Right kidney (tissue), 9 donors: Measurements from ENCODE around the gene FIGNL2.
"Not testable (repeated sequence)": the region's sequence is repeated elsewhere in the genome, so short reads cannot be mapped to it uniquely, and the experiment has no call there.

Experiments
- DNase-seq: peaks from one replicate; pipeline ENCODE4 v3.0.0-alpha.2; 2016
- long read RNA-seq, 8 donors: transcript quantifications; one replicate each; lab custom pipeline, GENCODE V29; 2026

Gene FIGNL2, protein sequence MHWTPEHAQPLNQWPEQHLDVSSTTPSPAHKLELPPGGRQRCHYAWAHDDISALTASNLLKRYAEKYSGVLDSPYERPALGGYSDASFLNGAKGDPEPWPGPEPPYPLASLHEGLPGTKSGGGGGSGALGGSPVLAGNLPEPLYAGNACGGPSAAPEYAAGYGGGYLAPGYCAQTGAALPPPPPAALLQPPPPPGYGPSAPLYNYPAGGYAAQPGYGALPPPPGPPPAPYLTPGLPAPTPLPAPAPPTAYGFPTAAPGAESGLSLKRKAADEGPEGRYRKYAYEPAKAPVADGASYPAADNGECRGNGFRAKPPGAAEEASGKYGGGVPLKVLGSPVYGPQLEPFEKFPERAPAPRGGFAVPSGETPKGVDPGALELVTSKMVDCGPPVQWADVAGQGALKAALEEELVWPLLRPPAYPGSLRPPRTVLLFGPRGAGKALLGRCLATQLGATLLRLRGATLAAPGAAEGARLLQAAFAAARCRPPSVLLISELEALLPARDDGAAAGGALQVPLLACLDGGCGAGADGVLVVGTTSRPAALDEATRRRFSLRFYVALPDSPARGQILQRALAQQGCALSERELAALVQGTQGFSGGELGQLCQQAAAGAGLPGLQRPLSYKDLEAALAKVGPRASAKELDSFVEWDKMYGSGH
- long read RNA-seq, donor 1, full-length matches to known transcripts = 5 of 5 reads
- long read RNA-seq, donor 1, partial matches to known transcripts = 0 of 5 reads
- long read RNA-seq, donor 1, other reads (novel, unspliced or antisense) = 0 of 5 reads
- long read RNA-seq, donor 2, full-length matches to known transcripts = 4 of 4 reads
- long read RNA-seq, donor 2, partial matches to known transcripts = 0 of 4 reads
- long read RNA-seq, donor 2, other reads (novel, unspliced or antisense) = 0 of 4 reads
- long read RNA-seq, donor 3 = 0 reads
- long read RNA-seq, donor 4, full-length matches to known transcripts = 2 of 2 reads
- long read RNA-seq, donor 4, partial matches to known transcripts = 0 of 2 reads
- long read RNA-seq, donor 4, other reads (novel, unspliced or antisense) = 0 of 2 reads
- long read RNA-seq, donor 5, full-length matches to known transcripts = 2 of 2 reads
- long read RNA-seq, donor 5, partial matches to known transcripts = 0 of 2 reads
- long read RNA-seq, donor 5, other reads (novel, unspliced or antisense) = 0 of 2 reads
- long read RNA-seq, donor 6, full-length matches to known transcripts = 4 of 4 reads
- long read RNA-seq, donor 6, partial matches to known transcripts = 0 of 4 reads
- long read RNA-seq, donor 6, other reads (novel, unspliced or antisense) = 0 of 4 reads
- long read RNA-seq, donor 7, full-length matches to known transcripts = 4 of 4 reads
- long read RNA-seq, donor 7, partial matches to known transcripts = 0 of 4 reads
- long read RNA-seq, donor 7, other reads (novel, unspliced or antisense) = 0 of 4 reads
- long read RNA-seq, donor 8, full-length matches to known transcripts = 7 of 7 reads
- long read RNA-seq, donor 8, partial matches to known transcripts = 0 of 7 reads
- long read RNA-seq, donor 8, other reads (novel, unspliced or antisense) = 0 of 7 reads

DNA sequence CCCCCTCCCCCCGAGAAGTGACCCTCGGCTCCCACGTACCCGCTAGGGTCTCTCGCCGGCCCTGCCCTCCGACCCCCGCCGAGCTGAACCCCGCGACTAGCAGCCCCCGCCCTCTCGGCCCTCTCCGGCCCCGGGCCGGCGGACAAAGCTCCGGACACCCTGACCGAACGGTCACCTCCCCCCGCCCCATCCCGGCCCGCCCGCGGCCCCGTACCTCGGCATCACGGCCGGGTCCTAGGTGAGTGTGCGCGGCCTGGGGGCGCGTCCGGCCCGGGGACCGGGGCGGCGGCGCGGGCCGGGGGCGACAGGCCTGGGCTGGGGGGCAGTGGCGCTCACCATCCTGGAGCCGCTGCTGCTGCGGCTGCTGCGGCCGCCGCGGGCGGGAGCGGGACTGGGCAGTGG lies at the start of gene FIGNL2:
Gene FIGNL2, minus strand, starts transcription at position 393 of the 402 bp plus-strand sequence. CDS start 26,305 bp downstream, outside the sequence.
- no peak for DNase-seq

DNA sequence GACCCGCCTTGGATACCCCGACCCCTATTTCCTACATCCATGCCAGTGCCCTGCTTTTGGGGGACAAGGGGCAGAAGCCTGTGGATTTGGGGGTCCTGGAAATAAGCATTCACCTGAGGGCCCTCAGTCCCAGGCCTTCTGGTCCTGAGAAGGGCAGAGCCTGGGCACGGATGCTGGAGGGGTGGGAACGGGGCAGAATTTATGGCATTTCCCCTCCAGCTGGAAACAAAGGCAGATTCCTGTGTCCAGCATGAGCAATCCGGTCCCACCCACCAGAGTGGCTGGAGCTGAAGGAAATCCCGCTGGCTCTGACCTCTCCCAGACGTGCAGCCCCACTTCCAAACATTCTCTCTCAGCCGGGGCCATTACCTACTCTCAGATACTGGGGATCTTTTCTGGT lies 48.7 kb upstream of the FIGNL2 start:
- DNase-seq = no peak

DNA sequence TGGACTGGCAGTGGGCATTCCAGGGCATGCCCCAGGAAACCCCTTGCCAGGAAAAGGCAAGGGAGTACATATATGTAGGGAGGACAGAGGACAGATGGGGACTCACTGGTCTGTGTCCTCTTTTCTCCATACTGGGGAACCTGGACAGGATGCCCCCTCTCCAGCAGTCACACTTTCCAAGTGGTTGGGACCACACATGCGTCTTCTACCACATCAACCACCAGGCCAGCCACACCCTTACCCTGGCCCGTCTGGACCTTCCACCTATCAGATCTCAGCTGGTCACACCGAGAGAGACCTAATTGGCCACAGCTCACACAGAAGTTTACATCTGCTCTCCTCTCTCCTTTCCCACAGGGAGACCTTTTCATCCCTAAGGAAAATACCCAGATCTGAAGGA lies 47.7 kb upstream of the FIGNL2 start:
- no peak for DNase-seq

DNA sequence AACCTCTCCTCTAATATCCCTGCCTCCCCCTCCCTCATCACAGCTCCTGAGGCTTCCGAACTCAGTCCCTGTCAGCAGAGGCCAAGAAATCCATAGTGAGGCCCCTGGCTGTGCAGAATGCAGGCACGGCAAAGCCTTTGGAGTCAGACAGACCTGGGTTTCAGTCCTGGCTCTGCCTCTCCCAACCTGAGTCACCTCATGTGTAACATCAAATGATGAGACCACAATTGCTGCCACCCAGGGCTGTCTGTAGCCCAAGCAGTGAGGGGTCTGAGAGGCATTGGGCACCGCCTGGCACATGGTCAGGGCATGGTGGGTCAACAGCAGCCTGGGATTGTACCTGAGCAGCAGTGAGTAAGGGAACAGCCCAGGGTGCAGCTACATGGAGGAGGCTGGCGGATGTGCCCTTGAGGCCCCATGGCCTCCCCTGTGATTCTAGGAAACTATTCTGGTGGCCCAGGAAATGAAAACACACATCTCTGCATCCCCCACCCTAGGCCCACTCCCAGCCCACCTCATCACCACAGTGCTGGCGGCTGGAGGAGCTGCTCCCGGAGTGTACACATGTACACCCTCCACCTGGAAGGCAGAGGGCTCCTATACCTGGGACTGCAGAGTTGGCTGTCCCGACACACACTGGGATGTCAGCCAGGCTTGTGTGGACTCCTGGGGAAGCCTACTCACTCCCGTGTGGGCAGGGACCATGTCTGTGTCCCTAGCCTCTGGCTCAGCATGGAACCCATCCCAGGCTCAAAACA lies 47.0 kb upstream of the FIGNL2 start:
- DNase-seq = no peak

DNA sequence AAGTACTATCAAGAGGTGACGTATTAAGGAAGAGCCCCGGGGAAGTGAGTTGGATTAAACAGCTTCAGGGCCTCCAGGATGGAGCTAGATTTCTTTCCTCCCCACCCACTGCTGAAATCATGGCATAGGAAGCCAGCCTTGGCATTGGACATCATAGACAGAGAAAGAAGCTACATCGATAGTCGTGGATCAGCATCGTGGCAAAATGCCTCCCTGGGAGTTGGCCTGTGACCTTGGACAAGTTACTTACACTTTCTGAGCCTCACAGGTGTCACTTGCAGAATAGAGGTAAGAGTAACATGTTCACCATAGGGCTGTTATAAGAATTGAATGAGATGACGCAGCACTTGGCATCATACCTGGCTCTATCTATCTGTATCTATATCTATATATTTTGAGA lies 45.3 kb upstream of the FIGNL2 start:
- no peak for DNase-seq

DNA sequence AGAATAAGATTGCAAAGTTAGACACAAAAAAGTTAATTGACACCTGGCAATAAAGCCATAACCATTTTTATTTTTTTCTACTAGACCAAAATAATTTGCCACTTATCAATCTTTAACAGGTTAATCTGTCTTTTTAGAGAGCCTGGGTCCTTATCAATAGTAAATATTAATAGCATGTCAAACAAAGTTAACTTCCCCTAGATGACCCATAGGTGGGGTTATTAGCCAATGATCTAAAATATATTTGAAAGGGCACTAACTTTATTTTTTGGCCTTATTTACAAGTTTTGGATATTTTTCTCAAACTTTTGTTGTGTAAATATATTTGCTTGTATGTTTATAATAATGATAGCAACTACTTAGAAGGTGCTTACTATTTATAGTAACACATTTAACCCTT lies 43.3 kb upstream of the FIGNL2 start:
- DNase-seq = no peak

DNA sequence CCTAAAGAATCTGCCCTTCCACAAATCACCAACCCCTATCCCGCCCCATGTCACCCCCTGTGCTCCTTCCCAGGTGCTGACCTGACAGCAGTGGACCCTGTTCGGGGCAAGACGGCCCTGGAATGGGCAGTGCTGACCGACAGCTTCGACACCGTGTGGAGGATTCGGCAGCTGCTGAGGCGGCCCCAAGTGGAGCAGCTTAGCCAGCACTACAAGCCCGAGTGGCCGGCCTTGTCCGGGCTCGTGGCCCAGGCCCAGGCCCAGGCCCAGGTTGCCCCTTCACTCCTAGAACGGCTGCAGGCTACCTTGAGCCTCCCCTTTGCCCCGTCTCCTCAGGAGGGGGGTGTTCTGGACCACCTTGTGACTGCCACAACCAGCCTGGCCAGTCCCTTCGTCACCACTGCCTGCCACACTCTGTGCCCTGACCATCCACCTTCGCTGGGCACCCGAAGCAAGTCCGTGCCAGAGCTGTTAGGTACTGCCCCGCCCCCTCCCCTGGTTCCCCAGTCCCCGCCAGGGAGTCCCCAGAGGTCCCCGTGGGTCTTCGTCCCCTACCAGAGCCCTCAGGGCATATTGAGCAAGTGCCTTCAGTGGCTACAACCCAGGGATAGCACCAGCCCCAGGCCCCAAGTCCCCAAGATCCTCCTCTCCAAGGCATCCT lies 42.1 kb upstream of the FIGNL2 start:
- DNase-seq = no peak

DNA sequence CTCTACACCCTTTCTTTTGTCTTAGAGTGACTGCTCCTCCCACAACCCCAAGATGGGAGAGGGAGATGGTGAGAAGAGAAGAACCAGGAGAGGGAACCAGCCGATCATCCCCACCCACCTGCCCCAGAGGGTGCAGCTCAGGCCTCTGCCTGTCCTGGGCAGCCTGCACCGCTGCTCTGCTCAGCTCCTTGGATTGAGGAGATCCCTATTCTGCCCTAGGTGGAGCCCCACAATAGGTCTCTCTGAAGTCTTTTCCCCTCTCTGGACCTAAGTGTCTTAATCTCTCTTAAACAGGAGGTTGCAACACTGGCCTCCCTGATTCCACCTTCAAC lies 41.6 kb upstream of the FIGNL2 start:
- no peak for DNase-seq

DNA sequence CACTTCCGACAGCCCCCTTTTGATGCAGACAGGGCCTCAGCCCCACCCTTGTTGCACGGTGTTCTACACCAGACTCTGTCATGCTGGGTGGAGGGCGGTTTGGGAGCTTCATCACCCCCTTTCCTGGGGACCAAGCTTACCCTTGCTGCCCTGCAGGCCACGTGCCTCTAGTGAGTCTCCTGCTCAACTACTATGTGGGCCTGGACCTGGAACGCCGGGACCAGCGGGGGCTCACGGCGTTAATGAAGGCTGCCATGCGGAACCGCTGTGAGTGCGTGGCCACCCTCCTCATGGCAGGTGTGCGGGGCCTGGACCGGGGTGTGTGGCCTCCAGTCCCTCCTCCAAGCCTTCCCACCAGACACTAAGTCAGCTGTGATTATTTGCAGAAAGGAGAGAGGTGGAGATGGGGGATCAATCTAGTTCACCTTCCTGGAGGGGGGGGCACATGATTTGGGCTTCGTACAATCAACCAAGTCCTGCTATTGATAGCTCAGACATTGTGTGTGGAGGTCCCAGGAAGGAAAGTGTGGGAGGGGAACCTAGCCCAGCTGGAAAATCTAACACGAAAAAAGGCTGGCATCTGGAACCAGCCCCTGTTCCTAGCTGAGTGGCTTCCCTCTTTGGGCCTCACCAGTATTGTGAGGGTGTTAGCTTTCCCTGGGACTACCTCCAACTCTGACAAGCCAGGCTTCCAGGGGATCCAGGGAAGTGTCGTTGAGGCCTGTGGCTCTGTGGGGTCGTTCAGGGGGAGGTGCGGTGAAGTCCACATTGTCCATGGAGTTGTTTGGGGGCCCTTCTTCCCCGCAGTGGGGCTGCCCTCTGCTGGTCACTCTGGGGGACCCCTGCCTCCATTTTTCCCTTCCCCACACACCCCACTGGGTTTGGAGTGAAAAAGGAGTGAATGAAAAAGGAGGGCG lies 41.0 kb upstream of the FIGNL2 start:
- no peak for DNase-seq

DNA sequence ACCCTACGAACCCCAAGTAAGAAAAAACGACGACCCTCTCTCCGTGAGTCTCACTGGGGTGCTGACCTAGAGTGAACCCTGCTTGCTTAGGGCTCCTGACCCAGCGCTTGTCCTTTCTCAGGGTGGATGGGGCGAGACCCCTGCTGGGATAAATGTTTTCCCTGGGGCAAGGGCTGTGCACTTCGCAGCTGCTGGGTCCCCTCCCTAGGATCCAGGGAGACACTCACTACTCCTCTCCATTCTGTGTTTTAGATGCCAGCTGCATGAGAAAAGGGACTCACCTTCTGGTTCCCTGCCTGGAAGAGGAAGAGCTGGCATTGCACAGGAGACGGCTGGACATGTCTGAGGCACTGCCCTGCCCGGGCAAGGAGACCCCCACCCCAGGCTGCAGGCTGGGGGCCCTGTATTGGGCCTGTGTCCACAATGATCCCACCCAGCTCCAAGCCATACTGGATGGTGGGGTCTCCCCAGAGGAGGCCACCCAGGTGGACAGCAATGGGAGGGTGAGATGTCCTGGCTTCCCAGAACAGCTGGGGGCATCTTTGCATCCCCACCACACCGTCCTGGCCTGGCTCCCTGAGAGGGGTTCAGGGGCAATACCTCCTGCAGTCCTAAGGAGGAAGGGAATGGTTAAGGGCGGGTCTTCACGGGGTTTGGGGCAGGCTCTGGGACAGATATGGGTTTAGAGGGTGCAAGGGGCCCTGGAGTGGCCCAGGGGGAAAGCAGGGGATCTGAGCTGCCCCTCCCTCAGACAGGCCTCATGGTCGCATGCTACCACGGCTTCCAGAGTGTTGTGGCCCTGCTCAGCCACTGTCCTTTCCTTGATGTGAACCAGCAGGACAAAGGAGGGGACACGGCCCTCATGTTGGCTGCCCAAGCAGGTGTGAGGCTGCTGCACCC lies 40.0 kb upstream of the FIGNL2 start:
- peak; percentile 30 for DNase-seq

DNA sequence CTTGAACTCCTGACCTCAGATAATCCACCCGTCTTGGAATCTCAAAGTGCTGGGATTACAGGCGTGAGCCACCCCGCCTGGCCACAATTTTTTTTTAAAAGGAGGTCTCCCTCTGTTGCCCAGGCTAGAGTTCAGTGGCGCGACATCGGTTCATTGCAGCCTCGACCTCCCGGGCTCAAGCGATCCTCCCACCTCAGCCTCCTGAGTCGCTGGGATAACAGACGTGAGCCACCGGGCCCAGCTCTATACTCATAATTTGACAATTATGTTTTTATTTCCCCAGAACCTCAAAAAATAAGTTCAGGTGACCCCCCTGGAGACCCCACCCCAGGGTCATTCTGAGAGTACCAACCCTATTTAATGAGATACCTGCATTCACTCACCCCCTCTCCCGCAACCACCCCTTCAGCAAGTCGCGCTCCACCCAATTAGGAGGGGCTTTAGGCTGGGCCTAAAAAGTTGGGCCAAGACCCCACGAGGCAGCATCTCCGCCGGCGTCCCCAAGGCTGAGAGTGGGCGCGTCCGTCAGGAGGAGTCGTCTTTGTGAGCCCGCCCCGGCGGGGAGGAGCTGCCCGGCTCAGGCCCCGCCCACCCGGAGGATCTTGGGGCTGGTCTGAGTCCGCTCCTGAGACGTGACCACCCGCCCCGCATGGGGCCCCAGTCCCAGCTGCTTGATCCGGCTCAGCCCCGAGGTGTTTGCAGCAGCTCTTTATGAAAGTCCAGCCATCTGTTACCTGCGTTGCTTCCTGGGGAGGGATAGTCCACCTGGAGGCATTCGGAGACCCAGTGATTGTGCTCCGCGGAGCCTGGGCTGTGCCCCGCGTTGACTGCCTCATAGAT lies 39.2 kb upstream of the FIGNL2 start, which contains the start of gene ANKRD33:
Gene ANKRD33, plus strand, starts transcription at position 628 of the 840 bp plus-strand sequence. Its CDS starts 84 bp downstream, at position 712.
- peak; percentile 49 for DNase-seq

DNA sequence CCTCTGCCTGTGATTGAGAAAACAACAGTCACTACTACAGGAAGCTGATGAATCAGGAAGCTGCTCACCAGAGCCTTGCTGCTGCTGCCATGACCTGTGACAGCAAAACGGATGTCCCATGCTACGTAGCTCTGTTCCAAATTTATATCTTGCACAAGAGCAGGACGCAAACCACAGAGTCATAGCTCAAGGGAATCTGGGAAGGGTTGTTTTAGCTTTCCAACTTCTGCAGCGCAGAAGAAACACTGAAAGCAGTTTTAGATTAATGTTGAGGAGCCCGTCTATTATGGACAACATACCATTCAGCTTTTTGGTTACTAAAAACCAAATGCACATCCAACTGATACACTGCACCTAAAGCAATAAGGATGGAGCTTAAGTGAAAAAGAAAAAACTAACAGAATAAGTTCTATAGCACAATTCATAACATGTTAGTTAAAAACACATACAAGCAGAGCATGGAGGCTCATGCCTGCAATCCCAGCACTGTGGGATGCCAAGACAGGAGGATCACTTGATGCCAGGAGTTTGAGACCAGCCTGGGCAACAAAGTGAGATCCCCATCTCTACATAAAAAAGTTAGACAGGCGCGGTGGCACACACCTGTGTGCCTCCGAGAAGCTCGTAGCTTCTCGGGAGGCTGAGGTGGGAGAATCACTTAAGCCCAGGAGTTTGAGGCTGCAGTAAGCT lies 37.6 kb upstream of the FIGNL2 start:
- DNase-seq = no peak

DNA sequence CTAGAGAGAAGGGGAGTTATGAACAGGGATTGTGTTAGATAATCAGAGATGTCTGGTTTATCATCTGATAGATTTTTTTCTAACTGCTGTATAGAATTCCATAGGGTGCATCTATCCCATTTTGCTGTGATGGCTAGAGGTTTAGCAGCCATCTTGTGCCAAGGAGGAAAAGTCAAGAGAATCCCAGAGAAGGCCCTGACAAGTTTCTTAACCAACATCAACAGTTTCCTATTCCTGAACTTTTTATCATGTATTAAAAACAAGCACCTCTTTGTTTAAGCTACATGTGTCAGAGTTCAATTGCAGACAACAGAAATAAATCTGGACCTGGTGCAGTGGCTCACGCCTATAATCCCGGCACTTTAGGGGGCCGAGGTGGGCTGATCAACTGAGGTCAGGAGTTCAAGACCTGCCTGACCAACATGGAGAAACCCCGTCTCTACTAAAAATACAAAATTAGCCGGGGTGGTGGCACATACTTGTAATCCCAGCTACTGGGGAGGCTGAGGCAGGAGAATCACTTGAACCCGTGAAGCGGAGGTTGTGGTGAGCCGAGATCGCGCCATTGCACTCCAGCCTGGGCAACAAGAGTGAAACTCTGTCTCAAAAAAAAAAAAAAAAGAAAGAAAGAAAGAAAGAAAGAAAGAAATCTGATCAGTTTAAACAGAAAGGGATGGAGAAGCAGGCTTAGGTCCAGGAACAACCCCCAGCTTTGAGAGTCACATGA lies 36.9 kb upstream of the FIGNL2 start:
- not testable (repeated sequence) for DNase-seq

DNA sequence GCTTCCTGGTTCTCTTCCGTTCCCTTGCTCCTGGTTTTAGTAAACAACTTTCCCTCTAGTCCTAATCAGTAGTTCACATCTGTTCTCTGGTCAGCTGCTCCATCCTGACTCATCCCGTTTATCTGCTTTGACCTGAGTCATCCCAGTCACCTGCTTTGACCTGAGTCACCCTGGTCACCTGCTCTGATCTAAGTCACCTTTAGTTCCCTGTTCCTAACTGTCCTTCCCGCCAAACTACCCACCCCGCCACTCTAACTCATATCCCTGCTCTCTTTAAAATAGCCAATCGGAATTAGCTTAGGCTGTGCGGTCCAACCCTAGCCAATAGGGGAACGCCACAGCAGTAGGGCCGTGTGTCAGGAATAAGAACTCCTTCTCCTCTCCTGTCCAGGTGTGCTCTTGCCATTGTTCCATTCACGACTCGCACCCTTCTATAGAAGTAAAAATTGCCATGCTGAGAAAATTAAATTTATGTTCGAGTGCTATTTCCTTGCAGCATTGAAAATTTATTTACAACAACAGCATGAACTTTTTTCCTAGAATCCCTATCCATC lies 36.2 kb upstream of the FIGNL2 start:
- DNase-seq = no peak

DNA sequence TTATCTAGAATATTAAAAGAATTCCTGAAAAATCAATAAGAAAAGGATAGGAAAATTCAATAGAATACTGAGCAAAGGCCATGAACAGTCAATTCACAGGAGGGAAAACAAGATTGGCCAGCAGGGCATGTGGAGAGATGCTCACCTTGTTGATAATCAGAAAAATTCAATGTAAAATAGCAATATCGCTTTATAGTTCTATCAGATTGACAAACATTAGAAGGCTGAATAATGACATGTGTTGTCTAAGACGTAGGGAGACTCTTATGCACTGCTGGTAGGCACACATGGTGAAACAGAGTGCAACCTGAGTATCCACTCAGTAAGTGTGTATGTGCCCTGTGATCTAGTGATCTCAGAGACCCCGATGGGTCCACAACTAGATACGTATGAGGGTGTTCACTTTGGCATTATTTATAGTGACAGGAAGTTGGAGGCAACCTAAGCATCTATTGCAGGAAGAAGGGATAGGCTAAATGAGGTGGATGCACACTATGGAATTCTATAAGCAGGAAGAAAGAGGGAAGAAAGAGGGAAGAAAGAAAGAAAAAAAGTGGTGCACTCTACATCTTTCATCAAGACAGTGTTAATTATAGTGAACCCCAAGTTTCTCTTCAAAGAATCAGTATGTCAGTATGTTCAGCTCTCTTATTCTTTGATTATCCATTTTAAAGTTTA lies 35.6 kb upstream of the FIGNL2 start:
- no peak for DNase-seq
